Measurements from ENCODE around the gene NUDT22. TPM values are rescaled to one million over a fixed set of nuclear protein-coding genes. Genes with fewer than 3 reads are reported as not detected.
A peak's percentile ranks its signal among the peaks of the same experiment; 100 is the strongest.

NUDT22 gene
- total and polyA plus RNA-seq, 10 donors, result 61.8 to 109 (median 78.7) TPM

- WGBS, 5 donors, result 82 to 93% (median 88%) methylated on average over 14 to 15 of the region's 15 CpGs
- TF ChIP-seq CTCF (IDR thresholded peaks at IDR 0.05 in 8 of 11, conservative IDR thresholded peaks at IDR 0.05 in 3 of 11), result no peak
- no peak for TF ChIP-seq POLR2A (IDR thresholded peaks at IDR 0.05)
- TF ChIP-seq POLR2AphosphoS5 (IDR thresholded peaks at IDR 0.05), result no peak
- Histone ChIP-seq H3K9me3 (no peaks in the 10 kb centered on the region), H3K4me3 (no peak overlapping the region), H3K36me3 (peaks cover 0 to 72% (median 42%) of the 10 kb centered on the region in 6 donors), H3K27ac (no peak overlapping the region), H3K27me3 (replicated peaks in 1 of 7) (no peaks in the 10 kb centered on the region), H3K4me1 (peaks cover 6 to 41% (median 28%) of the 10 kb centered on the region in 6 donors)
- intact Hi-C loops (cut with DNase I; ENCODE audit: low total_unique reads), result no loop called here
- DNase-seq, result peak; percentile 72
These were observed 30.2 kb downstream of the NUDT22 start for GRCh38 chr11:64256300-64256699.

GRCh38 chr11:64258356-64258755 lies 32.3 kb downstream of the NUDT22 start:
- Histone ChIP-seq H3K27ac (no peak overlapping the region), H3K36me3 (peaks cover 0 to 93% (median 58%) of the 10 kb centered on the region in 6 donors), H3K27me3 (replicated peaks in 1 of 7) (no peaks in the 10 kb centered on the region), H3K4me3 (no peak overlapping the region), H3K9me3 (no peaks in the 10 kb centered on the region), H3K4me1 (peaks cover 0 to 23% (median 10%) of the 10 kb centered on the region in 6 donors)
- TF ChIP-seq POLR2A (IDR thresholded peaks at IDR 0.05) (no peak), POLR2AphosphoS5 (IDR thresholded peaks at IDR 0.05) (no peak), CTCF (IDR thresholded peaks at IDR 0.05 in 8 of 11, conservative IDR thresholded peaks at IDR 0.05 in 3 of 11) (no peak)
- intact Hi-C loops (cut with DNase I; ENCODE audit: low total_unique reads), result no loop called here
- 84 to 93% (median 90%) methylated on average over 9 to 24 of the region's 24 CpGs for WGBS, 5 donors
- DNase-seq, result no peak

GRCh38 chr11:64258946-64259532 lies 33.0 kb downstream of the NUDT22 start:
- Histone ChIP-seq H3K36me3 (peaks cover 0 to 100% (median 65%) of the 10 kb centered on the region in 6 donors), H3K27ac (no peak overlapping the region), H3K9me3 (no peaks in the 10 kb centered on the region), H3K4me3 (no peak overlapping the region), H3K4me1 (peaks cover 0 to 16% (median 5%) of the 10 kb centered on the region in 6 donors), H3K27me3 (replicated peaks in 1 of 7) (no peaks in the 10 kb centered on the region)
- intact Hi-C loops (cut with DNase I; ENCODE audit: low total_unique reads), result no loop called here
- WGBS, 5 donors, result 91 to 97% (median 94%) methylated on average over 18 to 32 of the region's 32 CpGs
- peak; percentile 73 for DNase-seq
- TF ChIP-seq CTCF (IDR thresholded peaks at IDR 0.05 in 8 of 11, conservative IDR thresholded peaks at IDR 0.05 in 3 of 11) (no peak), POLR2AphosphoS5 (IDR thresholded peaks at IDR 0.05) (peak in 1 of 3 donors; percentile 7)

- intact Hi-C loops (cut with DNase I; ENCODE audit: low total_unique reads), result no loop called here
- Histone ChIP-seq H3K4me3 (no peak overlapping the region), H3K36me3 (peaks cover 0 to 100% (median 68%) of the 10 kb centered on the region in 6 donors), H3K27ac (no peak overlapping the region), H3K27me3 (replicated peaks in 1 of 7) (no peaks in the 10 kb centered on the region), H3K4me1 (peaks cover 0 to 10% (median 3%) of the 10 kb centered on the region in 6 donors), H3K9me3 (no peaks in the 10 kb centered on the region)
- no peak for DNase-seq
- 63 to 84% (median 77%) methylated on average over 4 of the region's 4 CpGs for whole genome bisulfite sequencing, 5 donors
- TF ChIP-seq POLR2AphosphoS5 (IDR thresholded peaks at IDR 0.05), result no peak
- TF ChIP-seq CTCF (IDR thresholded peaks at IDR 0.05 in 8 of 11, conservative IDR thresholded peaks at IDR 0.05 in 3 of 11), result no peak
- TF ChIP-seq POLR2A (IDR thresholded peaks at IDR 0.05), result no peak
These were observed 33.5 kb downstream of the NUDT22 start for GRCh38 chr11:64259533-64260067.

Measured in spleen (tissue), 11 donors.